Activated CD8-positive, alpha-beta memory T cell treated with anti-CD3 and anti-CD28 coated beads for 48 hours (primary cell): Measurements from ENCODE around the gene ANKRD34B.

ENCODE experiments used
- DNase-seq, 3 experiments: peaks; one replicate each; pipeline ENCODE4 v3.0.0-alpha.2; 2020; ENCODE audit warnings: low read depth in 2 of 3, low spot score in 2 of 3

ANKRD34B gene

GRCh38 chr5:80573062-80573461 lies 3.0 kb upstream of the ANKRD34B start:
- no peak for DNase-seq

GRCh38 chr5:80569086-80569960 lies 757 bp downstream of the ANKRD34B start:
- DNase-seq = no peak

GRCh38 chr5:80568251-80568650 lies 1.8 kb downstream of the ANKRD34B start:
- DNase-seq = no peak

GRCh38 chr5:80566711-80567259 lies 3.3 kb downstream of the ANKRD34B start:
- DNase-seq = no peak

GRCh38 chr5:80565330-80565729 lies 4.8 kb downstream of the ANKRD34B start:
- no peak for DNase-seq

GRCh38 chr5:80559244-80559643 lies 10.8 kb downstream of the ANKRD34B start:
- no peak for DNase-seq

- DNase-seq = no peak
These were observed 15.0 kb downstream of the ANKRD34B start for GRCh38 chr5:80555099-80555498.

GRCh38 chr5:80554646-80555045 lies 15.4 kb downstream of the ANKRD34B start:
- no peak for DNase-seq

- DNase-seq = no peak
These were observed 28.7 kb downstream of the ANKRD34B start for GRCh38 chr5:80541392-80541791.

GRCh38 chr5:80540691-80541090 lies 29.4 kb downstream of the ANKRD34B start:
- no peak for DNase-seq

- peak in 1 of 3 experiments; percentile 18 for DNase-seq
These were observed 53.3 kb downstream of the ANKRD34B start for GRCh38 chr5:80516826-80517225.

- no peak for DNase-seq
These were observed 60.7 kb downstream of the ANKRD34B start for GRCh38 chr5:80509362-80509761.

- DNase-seq = no peak
These were observed 61.2 kb downstream of the ANKRD34B start for GRCh38 chr5:80508844-80509243.

- DNase-seq = no peak
These were observed 62.4 kb downstream of the ANKRD34B start for GRCh38 chr5:80507663-80508062.
